DOHH2 (cell line): ENCODE data around the gene APOBEC2.

ENCODE experiments used
- H3F3A ChIP-seq: fragments of 200-600 bp; sonication (generic), shearing (Covaris generic); 2 replicates; pipeline ENCODE4 v1.6.0; 2016; ENCODE audit warnings: antibody characterized with exemption, mild to moderate bottlenecking; ENCODE audit not compliant: control insufficient read depth, insufficient read depth
- H3K27ac ChIP-seq: fragments of 200-600 bp; sonication (generic); 2 replicates; pipeline ENCODE4 v1.5.1; 2014; ENCODE audit warnings: low read depth, mild to moderate bottlenecking, low read length, moderate library complexity
- H3K27me3 ChIP-seq: fragments of 200-600 bp; sonication (generic); 2 replicates; pipeline ENCODE4 v1.6.1; 2014; ENCODE audit warnings: mild to moderate bottlenecking, low read length, mixed read lengths; ENCODE audit not compliant: control insufficient read depth
- H3K36me3 ChIP-seq: fragments of 200-600 bp; sonication (generic); 2 replicates; pipeline ENCODE4 v1.6.1; 2014; ENCODE audit warnings: mild to moderate bottlenecking, low read length, moderate library complexity, mixed read lengths; ENCODE audit not compliant: control insufficient read depth
- H3K4me1 ChIP-seq: fragments of 200-600 bp; sonication (generic); 2 replicates; pipeline ENCODE4 v1.6.1; 2014; ENCODE audit warnings: mild to moderate bottlenecking, low read length, mixed read lengths; ENCODE audit not compliant: control insufficient read depth
- H3K4me2 ChIP-seq: fragments of 200-600 bp; sonication (generic); 2 replicates; pipeline ENCODE4 v1.6.0; 2014; ENCODE audit warnings: mild to moderate bottlenecking, low read length, moderate library complexity
- H3K4me3 ChIP-seq: fragments of 200-600 bp; sonication (generic); 2 replicates; pipeline ENCODE4 v1.5.1; 2014; ENCODE audit warnings: mild to moderate bottlenecking, low read length, mixed read lengths
- H3K79me2 ChIP-seq: fragments of 200-600 bp; sonication (generic); 2 replicates; pipeline ENCODE4 v1.6.1; 2014; ENCODE audit warnings: mild to moderate bottlenecking, low read length, mixed read lengths; ENCODE audit not compliant: control insufficient read depth
- H3K9me2 ChIP-seq: fragments of 200-600 bp; sonication (generic); replicated peaks from 2 replicates; pipeline ENCODE4 v1.6.1; 2014; ENCODE audit warnings: mild to moderate bottlenecking, low read length, mixed read lengths; ENCODE audit not compliant: control insufficient read depth
- H3K9me3 ChIP-seq: fragments of 200-600 bp; sonication (generic); 2 replicates; pipeline ENCODE4 v1.6.1; 2014; ENCODE audit warnings: antibody characterized with exemption, low read length, mixed read lengths; ENCODE audit not compliant: control insufficient read depth, insufficient read depth
- H4K20me1 ChIP-seq: fragments of 200-600 bp; sonication (generic); 2 replicates; pipeline ENCODE4 v1.6.0; 2014; ENCODE audit warnings: low read depth, mild to moderate bottlenecking, antibody characterized with exemption, low read length, moderate library complexity; ENCODE audit not compliant: control insufficient read depth, insufficient read depth
- CTCF ChIP-seq: fragments of 200-600 bp; sonication (generic); IDR thresholded peaks from one replicate; pipeline ENCODE4 v1.5.1; 2014; ENCODE audit warnings: antibody characterized with exemption, mild to moderate bottlenecking, low read depth, low read length; ENCODE audit not compliant: poor library complexity, severe bottlenecking
- EZH2phosphoT487 ChIP-seq: fragments of 200-600 bp; sonication (generic); IDR thresholded peaks from 2 replicates; pipeline ENCODE4 v1.6.1; 2017; ENCODE audit warnings: borderline replicate concordance, mild to moderate bottlenecking, antibody characterized with exemption, low read length, moderate library complexity, mixed read lengths

The APOBEC2 gene

DNA sequence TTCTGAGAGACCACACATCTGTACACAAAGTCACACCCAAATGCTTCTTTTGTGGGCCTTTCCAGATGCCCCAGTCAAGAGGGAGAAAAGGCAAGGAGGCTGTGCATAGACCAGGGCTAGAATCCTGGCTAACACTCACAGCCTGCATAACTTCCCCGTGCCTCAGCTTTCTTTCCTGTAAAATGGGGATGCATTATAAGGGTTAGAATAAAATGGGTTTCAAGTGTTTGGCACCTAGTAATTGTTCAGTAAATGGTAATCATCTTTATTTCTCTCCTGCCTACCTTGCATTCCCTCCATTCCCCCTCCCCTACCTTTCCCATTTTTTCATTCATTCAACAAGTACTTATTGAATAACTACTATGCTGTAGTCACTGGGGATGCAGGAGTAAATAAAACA, 43.3 kb upstream of the APOBEC2 start:
- TF ChIP-seq EZH2phosphoT487, result no peak
- TF ChIP-seq CTCF, result no peak

GRCh38 chr6:41011673-41012072, 41.3 kb upstream of the APOBEC2 start:
- no peaks in the 10 kb centered on the region for H3F3A ChIP-seq
- no peaks in the 10 kb centered on the region for H4K20me1 ChIP-seq
- no peak overlapping the region for H3K4me2 ChIP-seq
- H3K27me3 ChIP-seq, result peaks cover 18% of the 10 kb centered on the region
- no peak overlapping the region for H3K27ac ChIP-seq
- H3K79me2 ChIP-seq, result no peaks in the 10 kb centered on the region
- no peaks in the 10 kb centered on the region for H3K9me3 ChIP-seq
- H3K4me1 ChIP-seq, result no peaks in the 10 kb centered on the region
- no peaks in the 10 kb centered on the region for H3K9me2 ChIP-seq
- H3K36me3 ChIP-seq, result no peaks in the 10 kb centered on the region
- TF ChIP-seq EZH2phosphoT487, result no peak
- no peak for TF ChIP-seq CTCF
- no peak overlapping the region for H3K4me3 ChIP-seq

More for the DNA sequence above, 43.3 kb upstream of the APOBEC2 start:
- Histone ChIP-seq H3K27me3 (peaks cover 29% of the 10 kb centered on the region), H3K9me2 (no peaks in the 10 kb centered on the region), H3K79me2 (no peaks in the 10 kb centered on the region), H3K27ac (no peak overlapping the region), H3K9me3 (no peaks in the 10 kb centered on the region), H3F3A (no peaks in the 10 kb centered on the region), H3K4me3 (no peak overlapping the region), H3K4me2 (no peak overlapping the region), H4K20me1 (no peaks in the 10 kb centered on the region), H3K36me3 (no peaks in the 10 kb centered on the region), H3K4me1 (no peaks in the 10 kb centered on the region)

- H3K4me1 ChIP-seq, result no peaks in the 10 kb centered on the region
Observed at GRCh38 chr6:41013466-41014153, 39.4 kb upstream of the APOBEC2 start.

More at GRCh38 chr6:41013466-41014153, 39.4 kb upstream of the APOBEC2 start:
- no peaks in the 10 kb centered on the region for H3K36me3 ChIP-seq
- H3K27ac ChIP-seq, result no peak overlapping the region
- H4K20me1 ChIP-seq, result no peaks in the 10 kb centered on the region
- no peaks in the 10 kb centered on the region for H3K9me2 ChIP-seq
- no peaks in the 10 kb centered on the region for H3K9me3 ChIP-seq
- H3K4me2 ChIP-seq, result no peak overlapping the region
- no peak overlapping the region for H3K4me3 ChIP-seq
- no peaks in the 10 kb centered on the region for H3F3A ChIP-seq
- H3K79me2 ChIP-seq, result no peaks in the 10 kb centered on the region
- TF ChIP-seq CTCF, result no peak
- TF ChIP-seq EZH2phosphoT487, result no peak
- H3K27me3 ChIP-seq, result peaks cover 16% of the 10 kb centered on the region
